NCI-H146 (cell line): Measurements from ENCODE around the gene MALL.
"Not testable (repeated sequence)": the region's sequence is repeated elsewhere in the genome, so short reads cannot be mapped to it uniquely, and the experiment has no call there.

Experiments
- DNase-seq: peaks from one replicate; lab custom pipeline; 2025; lab: John Stamatoyannopoulos, UW

Gene MALL

DNA sequence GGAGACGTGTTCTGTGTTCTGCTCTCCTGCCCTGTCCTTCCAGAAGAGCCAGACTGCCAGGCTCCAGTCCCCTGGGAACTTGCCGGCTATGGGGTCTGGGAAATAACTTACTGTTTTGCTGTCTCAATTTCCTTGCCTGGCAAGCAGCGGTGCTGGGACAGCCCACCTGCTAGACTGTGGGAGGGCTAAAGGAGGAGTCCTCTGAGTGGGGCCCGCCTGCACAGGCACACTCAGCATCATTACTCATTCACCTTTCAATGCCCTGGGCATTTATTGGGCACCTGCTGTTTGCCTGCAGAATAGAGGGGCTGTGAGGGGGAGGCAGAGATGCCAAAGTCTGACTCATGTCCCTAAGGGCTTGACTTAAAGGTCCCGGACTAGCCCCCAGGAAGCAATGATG, 65.4 kb downstream of the MALL start:
- not testable (repeated sequence) for DNase-seq

DNA sequence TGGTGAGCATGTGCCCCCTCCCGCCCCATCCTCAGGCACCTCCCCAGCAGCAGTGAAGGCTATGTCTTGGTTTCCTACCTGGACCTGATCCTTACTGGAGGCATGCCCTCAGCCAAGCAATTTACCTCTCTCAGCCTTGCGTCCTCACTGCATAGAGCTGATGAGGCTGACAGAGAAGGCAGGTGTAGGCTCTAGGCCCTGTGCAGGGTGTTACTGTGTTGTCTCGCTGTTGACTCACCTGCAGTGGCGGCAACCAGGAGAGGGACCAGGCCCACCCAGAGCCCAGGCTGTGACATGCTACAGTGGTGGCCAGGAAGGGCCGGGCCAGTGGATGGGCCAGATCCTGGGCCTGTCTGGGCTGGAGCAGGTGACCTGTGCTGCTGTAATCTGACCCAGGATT, 65.9 kb downstream of the MALL start:
- not testable (repeated sequence) for DNase-seq

DNA sequence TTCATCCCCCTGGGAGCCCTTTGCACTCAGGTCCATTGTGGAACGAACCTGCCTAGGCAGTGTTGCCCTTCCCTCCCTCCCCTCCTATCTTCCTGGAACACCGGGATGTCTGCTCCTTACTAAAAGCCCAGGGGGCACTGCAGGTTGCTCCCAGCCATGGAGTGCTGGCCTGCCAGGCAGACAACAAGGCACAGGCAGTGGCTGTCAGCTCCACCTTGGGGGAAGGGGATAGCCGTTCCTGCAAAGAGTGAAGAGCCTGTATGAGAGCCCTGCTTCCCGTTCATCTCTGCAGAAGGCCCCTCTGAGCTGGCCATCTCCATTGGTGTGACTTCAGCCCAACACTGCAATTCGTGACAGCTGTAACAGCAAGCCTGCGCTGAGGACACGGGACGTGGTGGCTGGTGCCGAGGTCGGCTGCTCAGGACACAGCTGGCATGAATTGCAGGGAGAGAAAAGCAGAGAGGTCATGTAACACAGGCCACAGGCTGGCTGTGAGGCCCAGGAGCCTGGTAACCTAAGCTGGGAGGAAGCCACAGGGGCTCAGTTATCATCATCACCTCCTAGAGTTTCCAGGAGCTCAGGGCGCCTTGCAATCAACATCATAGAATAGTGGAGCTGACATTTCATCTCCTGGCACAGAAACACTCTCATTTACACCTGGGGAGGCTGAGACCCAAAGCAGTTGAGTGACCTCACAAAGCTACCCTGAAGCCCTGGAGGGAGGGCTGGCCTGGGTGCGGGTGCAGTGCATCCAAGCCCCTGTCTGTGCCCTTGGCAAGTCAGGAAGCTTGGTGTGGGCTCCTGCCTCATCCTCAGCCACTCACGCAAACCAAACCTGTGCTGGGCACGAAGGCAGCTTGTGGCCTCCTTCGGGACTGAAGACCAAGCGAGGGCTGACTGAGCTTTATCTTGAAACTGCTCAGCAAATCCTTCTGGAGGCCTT, 67.1 kb downstream of the MALL start:
- DNase-seq: not testable (repeated sequence)

GRCh38 chr2:110047225-110047624, 68.4 kb downstream of the MALL start:
- DNase-seq: not testable (repeated sequence)

GRCh38 chr2:110041941-110042660, 73.5 kb downstream of the MALL start:
- DNase-seq: not testable (repeated sequence)

DNA sequence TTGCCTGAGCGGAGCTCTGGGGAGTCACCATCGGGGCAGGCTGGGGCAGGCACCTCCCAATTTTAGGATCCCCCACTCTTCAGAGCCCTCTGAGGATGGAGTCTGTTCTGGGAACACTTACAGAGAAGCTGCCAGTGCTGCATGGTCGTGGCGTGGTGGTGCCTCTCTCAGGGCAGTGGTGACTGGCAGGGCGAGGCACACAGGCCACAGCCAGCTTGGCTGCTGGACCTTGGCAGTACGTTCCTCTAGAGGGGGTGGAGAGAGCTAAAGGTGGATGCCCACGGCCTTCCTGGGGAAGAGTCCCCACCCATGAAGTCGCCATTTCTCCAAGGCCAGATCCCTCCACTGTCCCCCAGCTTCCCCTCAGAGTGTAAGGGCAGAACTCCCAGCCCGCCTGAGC, 78.3 kb downstream of the MALL start:
- not testable (repeated sequence) for DNase-seq

DNA sequence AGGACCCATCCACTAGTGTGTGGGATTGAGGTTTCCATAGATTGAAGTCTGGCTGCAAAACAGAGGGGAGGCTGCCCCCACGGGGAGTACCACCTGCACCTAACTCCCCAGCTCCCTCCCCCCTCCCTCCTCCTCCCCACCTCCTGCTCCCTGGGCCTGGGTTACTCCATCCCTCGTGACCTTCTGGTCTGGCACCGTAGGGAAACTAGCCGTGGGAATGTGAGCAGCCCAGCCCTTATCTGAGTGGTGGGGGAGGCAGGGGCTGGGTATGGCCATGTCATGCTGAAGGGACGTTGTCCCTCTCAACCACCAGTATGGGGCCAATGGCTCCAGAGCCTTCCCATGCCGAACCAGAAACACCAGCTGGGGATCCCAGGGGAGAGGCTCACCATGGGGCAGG, 80.2 kb downstream of the MALL start:
- DNase-seq: not testable (repeated sequence)

GRCh38 chr2:110034935-110035334, 80.7 kb downstream of the MALL start:
- not testable (repeated sequence) for DNase-seq
